Measurements from ENCODE around the gene HS3ST4. TPM values are rescaled to one million over a fixed set of nuclear protein-coding genes. Genes with fewer than 3 reads are reported as not detected.

HS3ST4 gene
- total RNA-seq, 1 donor, result not detected

DNA sequence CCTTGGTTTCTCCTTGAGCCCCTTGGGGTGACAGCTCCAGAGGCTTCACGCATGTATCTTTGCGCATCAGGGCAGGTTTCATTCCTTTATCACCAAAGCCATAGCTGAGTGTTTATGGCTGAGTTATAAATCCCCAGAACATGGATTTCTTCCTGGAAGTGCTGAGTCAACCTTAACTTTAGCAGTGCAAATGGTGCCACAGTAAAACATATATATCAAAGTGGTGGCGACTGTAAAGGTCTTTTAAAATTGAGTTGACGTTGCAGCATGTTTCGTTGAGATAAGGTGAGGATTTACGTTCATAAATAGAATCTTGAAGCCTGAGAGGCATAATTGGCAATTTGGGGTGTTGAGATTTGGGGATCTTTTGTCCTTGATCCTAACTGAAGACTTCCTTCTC lies 214.1 kb downstream of the HS3ST4 start:
- Histone ChIP-seq H3K4me1 (ENCODE audit: insufficient read depth, low read length) (no peaks in the 10 kb centered on the region), H3K4me3 (ENCODE audit: insufficient read depth, low read length) (no peak overlapping the region), H3K9me3 (ENCODE audit: low read depth, low read length) (peaks cover 5% of the 10 kb centered on the region), H3K27me3 (ENCODE audit: insufficient read depth, low read length) (no peaks in the 10 kb centered on the region), H3K27ac (ENCODE audit: low read depth, low read length) (no peak overlapping the region), H2AFZ (ENCODE audit: low read length) (no peak overlapping the region), H3K4me2 (ENCODE audit: insufficient read depth, low read length) (no peak overlapping the region), H4K20me1 (ENCODE audit: insufficient read depth, low read length) (no peaks in the 10 kb centered on the region), H3K79me2 (ENCODE audit: insufficient read depth, low read length) (no peaks in the 10 kb centered on the region), H3K36me3 (ENCODE audit: insufficient read depth, low read length) (no peaks in the 10 kb centered on the region)
- no peak for DNase-seq (ENCODE audit: insufficient read length, low spot score, missing footprints)
- TF ChIP-seq, protein P1, sequence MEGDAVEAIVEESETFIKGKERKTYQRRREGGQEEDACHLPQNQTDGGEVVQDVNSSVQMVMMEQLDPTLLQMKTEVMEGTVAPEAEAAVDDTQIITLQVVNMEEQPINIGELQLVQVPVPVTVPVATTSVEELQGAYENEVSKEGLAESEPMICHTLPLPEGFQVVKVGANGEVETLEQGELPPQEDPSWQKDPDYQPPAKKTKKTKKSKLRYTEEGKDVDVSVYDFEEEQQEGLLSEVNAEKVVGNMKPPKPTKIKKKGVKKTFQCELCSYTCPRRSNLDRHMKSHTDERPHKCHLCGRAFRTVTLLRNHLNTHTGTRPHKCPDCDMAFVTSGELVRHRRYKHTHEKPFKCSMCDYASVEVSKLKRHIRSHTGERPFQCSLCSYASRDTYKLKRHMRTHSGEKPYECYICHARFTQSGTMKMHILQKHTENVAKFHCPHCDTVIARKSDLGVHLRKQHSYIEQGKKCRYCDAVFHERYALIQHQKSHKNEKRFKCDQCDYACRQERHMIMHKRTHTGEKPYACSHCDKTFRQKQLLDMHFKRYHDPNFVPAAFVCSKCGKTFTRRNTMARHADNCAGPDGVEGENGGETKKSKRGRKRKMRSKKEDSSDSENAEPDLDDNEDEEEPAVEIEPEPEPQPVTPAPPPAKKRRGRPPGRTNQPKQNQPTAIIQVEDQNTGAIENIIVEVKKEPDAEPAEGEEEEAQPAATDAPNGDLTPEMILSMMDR (IDR thresholded peaks at IDR 0.05; ENCODE audit: extremely low read depth, low read depth, low read length), result no peak

DNA sequence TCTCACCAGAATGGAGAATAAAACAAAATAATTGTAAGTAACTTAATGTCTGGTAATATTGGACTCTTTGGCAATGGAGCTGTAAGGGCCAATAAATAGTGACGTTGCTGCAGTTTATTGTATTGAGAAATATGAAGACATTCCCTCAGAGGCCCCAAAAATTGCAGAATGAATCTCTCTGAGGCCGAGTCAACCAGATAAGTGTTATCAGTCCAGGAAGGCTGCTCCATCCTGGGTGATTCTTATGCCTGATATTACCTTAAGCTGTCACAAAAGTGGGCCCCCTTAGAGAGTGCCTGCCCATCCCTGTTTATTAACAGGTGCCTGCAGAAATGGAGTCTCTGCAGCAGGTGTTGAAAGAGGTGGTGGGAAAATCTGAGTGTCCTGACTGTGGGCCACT lies 219.2 kb downstream of the HS3ST4 start:
- Histone ChIP-seq H3K4me3 (ENCODE audit: insufficient read depth, low read length) (no peak overlapping the region), H4K20me1 (ENCODE audit: insufficient read depth, low read length) (no peaks in the 10 kb centered on the region), H2AFZ (ENCODE audit: low read length) (no peak overlapping the region)

DNA sequence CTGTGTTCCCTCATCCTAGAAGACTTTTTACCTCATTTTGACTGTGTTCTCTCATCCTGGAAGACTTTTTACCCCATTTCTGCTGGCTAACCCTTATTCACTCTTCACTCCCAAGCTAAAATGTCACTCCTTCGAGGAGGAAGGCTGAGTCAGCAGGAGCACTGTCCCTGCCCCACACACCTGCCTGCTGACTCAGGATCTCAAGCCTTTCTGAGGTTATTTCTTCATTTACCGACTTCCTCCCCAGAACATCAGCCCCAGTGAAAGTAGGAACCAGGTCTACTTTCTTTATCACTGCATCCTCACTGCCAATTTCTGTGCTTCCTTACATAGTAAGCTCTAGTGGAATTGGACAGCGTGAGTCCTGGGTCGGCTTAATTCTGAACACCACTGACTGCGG lies 220.6 kb downstream of the HS3ST4 start:
- no peaks in the 10 kb centered on the region for H3K4me1 ChIP-seq (ENCODE audit: insufficient read depth, low read length)
- no peaks in the 10 kb centered on the region for H3K27me3 ChIP-seq (ENCODE audit: insufficient read depth, low read length)
- H3K9me3 ChIP-seq (ENCODE audit: low read depth, low read length), result peaks cover 5% of the 10 kb centered on the region
- no peak for DNase-seq (ENCODE audit: insufficient read length, low spot score, missing footprints)
- no peaks in the 10 kb centered on the region for H3K79me2 ChIP-seq (ENCODE audit: insufficient read depth, low read length)
- H4K20me1 ChIP-seq (ENCODE audit: insufficient read depth, low read length), result no peaks in the 10 kb centered on the region
- no peaks in the 10 kb centered on the region for H3K36me3 ChIP-seq (ENCODE audit: insufficient read depth, low read length)
- TF ChIP-seq, protein P1 (IDR thresholded peaks at IDR 0.05; ENCODE audit: extremely low read depth, low read depth, low read length), result no peak
- H3K4me3 ChIP-seq (ENCODE audit: insufficient read depth, low read length), result no peak overlapping the region
- no peak overlapping the region for H3K4me2 ChIP-seq (ENCODE audit: insufficient read depth, low read length)
- H2AFZ ChIP-seq (ENCODE audit: low read length), result no peak overlapping the region
- H3K27ac ChIP-seq (ENCODE audit: low read depth, low read length), result no peak overlapping the region

More for the DNA sequence above, 219.2 kb downstream of the HS3ST4 start:
- Histone ChIP-seq H3K9me3 (ENCODE audit: low read depth, low read length) (peaks cover 5% of the 10 kb centered on the region), H3K27me3 (ENCODE audit: insufficient read depth, low read length) (no peaks in the 10 kb centered on the region), H3K27ac (ENCODE audit: low read depth, low read length) (no peak overlapping the region), H3K4me2 (ENCODE audit: insufficient read depth, low read length) (no peak overlapping the region), H3K79me2 (ENCODE audit: insufficient read depth, low read length) (no peaks in the 10 kb centered on the region), H3K36me3 (ENCODE audit: insufficient read depth, low read length) (no peaks in the 10 kb centered on the region), H3K4me1 (ENCODE audit: insufficient read depth, low read length) (no peaks in the 10 kb centered on the region)
- no peak for DNase-seq (ENCODE audit: insufficient read length, low spot score, missing footprints)
- TF ChIP-seq, protein P1 (IDR thresholded peaks at IDR 0.05; ENCODE audit: extremely low read depth, low read depth, low read length), result no peak

DNA sequence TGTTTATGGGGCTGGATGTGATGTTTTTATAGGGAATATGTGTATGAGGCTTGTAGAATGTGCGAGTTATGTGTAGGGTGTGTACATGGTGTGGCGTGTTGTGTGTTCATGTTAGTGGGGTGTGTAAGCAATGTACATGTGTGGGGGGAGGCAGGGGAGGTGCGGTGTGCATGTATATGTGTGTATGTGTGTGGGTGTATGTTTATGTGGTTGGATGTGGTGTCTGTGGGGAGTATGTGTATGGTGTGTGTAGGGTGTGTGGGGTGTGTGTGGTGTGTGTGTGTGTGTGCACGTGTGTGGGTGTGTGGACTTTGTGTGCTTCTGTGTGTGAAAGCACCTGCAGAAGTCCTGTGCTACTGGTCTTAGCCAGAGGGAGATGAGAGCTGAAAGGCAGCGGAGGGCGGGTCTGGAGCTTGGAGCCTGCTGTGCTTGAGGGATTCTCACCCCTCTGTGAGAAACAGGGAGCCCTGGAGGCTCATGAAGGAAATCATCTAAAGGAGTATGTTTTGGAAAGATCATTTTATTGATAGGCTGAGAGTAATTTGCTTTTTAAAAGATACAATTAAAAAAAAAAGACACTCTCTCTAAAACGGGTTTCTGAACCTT lies 222.7 kb downstream of the HS3ST4 start:
- no peak for DNase-seq (ENCODE audit: insufficient read length, low spot score, missing footprints)
- Histone ChIP-seq H3K4me1 (ENCODE audit: insufficient read depth, low read length) (no peaks in the 10 kb centered on the region), H2AFZ (ENCODE audit: low read length) (no peak overlapping the region), H3K27ac (ENCODE audit: low read depth, low read length) (no peak overlapping the region), H3K36me3 (ENCODE audit: insufficient read depth, low read length) (no peaks in the 10 kb centered on the region), H3K4me3 (ENCODE audit: insufficient read depth, low read length) (no peak overlapping the region), H3K27me3 (ENCODE audit: insufficient read depth, low read length) (no peaks in the 10 kb centered on the region), H3K4me2 (ENCODE audit: insufficient read depth, low read length) (no peak overlapping the region), H3K79me2 (ENCODE audit: insufficient read depth, low read length) (no peaks in the 10 kb centered on the region), H3K9me3 (ENCODE audit: low read depth, low read length) (no peaks in the 10 kb centered on the region), H4K20me1 (ENCODE audit: insufficient read depth, low read length) (no peaks in the 10 kb centered on the region)
- TF ChIP-seq, protein P1 (IDR thresholded peaks at IDR 0.05; ENCODE audit: extremely low read depth, low read depth, low read length), result no peak

All from osteoblast (primary cell).